GM19193 (cell line): Measurements from ENCODE around the gene PET100.

Experiments used
- POLR2A ChIP-seq: IDR thresholded peaks from 4 replicates; pipeline ENCODE4 v1.6.1; 2011; ENCODE audit not compliant: insufficient read depth, insufficient read length; ENCODE audit errors: extremely low read depth

PET100 gene

DNA sequence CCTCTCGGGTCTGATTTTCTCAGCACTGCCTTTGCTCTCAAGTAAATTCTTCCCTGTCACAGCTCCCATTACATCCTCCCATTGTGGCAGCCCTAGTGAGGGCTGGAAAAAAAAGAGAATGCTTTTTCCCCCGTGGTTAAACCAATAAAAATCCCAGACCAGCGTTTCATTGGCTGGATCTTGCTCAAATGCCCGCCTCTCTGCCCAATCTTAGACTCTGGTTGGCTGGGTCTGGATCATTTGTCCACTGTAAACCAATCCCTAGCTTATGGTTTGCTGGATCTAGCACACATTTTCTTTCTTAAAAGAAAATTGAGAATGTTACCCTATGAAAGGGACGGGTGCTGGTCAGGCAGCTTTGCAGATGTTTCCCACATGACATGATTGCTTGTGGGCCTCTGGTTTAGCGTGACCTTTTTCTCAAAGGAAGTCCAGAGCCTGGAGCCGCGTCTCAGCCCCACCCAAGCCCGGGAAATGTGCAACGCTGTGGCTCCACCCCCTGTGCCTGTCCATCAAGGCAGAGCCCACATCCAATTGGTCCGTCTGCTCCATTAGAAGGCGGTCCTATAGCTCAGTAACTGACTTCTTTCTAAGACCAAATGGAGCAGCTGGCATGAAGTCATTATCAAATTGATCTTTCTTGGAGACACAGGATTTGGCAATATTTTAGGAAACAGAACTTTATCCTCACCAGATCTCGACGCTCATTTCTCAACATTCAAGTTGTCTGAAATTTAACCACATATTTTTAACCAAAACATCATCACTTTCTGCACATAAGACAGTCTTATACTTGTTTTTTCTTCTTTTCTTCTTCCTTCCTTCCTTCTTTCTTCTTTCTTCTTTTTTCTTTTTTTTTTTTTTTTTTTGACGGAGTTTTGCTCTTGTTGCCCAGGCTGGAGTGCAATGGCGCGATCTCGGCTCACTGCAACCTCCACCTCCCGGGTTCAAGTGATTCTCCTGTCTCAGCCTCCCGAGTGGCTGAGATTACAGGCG, 44.7 kb downstream of the PET100 start:
- TF ChIP-seq POLR2A, result no peak

DNA sequence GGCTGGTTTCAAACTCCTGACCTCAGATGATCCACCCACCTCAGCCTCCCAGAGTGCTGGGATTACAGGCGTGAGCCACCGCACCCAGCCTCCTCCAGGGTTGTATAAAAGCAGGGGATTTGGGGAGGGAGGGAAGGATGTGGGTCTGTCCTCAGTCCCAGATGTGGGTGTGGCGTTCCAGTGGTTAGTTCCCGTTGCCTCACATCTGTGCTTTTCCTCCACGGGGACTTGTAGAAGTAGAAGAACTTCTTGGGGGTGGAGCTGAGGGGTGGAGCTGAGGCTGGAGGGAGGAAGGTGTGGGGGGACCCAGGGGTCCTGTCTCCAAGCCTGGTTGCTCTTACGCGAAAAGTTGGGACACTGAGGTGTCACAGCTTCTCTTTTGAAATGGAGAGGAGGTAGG, 46.8 kb downstream of the PET100 start:
- no peak for TF ChIP-seq POLR2A

- TF ChIP-seq POLR2A, result no peak
Measured at GRCh38 chr19:7676854-7677253, 47.3 kb downstream of the PET100 start, which contains the start of gene MCEMP1. TSS of gene MCEMP1 (plus strand) at chr19:7677090. CDS start at chr19:7677121, 31 bp downstream.

GRCh38 chr19:7677669-7678311, 48.2 kb downstream of the PET100 start:
- no peak for TF ChIP-seq POLR2A

DNA sequence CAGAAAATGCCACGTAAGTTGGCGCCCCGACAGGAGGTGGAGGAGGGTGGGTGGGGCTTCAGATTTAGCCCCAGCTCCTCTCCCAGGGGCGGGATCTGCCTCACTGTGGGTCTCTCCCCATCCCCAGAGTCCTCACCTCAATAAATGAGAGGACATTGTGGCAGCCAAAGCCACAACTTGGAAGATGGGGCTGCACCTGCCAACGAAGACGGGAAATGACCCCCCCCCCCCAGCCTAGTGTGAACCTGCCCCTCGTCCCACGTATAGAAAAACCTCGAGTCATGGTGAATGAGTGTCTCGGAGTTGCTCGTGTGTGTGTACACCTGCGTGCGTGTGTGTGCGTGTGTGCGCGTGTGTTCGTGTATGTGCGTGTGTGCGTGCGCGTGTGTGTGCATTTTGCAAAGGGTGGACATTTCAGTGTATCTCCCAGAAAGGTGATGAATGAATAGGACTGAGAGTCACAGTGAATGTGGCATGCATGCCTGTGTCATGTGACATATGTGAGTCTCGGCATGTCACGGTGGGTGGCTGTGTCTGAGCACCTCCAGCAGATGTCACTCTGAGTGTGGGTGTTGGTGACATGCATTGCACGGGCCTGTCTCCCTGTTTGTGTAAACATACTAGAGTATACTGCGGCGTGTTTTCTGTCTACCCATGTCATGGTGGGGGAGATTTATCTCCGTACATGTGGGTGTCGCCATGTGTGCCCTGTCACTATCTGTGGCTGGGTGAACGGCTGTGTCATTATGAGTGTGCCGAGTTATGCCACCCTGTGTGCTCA, 49.6 kb downstream of the PET100 start:
- peak; percentile 11 for TF ChIP-seq POLR2A

- no peak for TF ChIP-seq POLR2A
Measured at GRCh38 chr19:7679771-7680605, 50.4 kb downstream of the PET100 start.

GRCh38 chr19:7680606-7681339, 51.2 kb downstream of the PET100 start, which contains the start of gene TRAPPC5:
TSS of gene TRAPPC5 (plus strand) at chr19:7680833. CDS start at chr19:7682254, 1,421 bp downstream.
- peak; percentile 50 for TF ChIP-seq POLR2A
